IPS-15b (cell line): ENCODE data around the gene SUFU.

Source experiments
- H3K27me3 ChIP-seq: one replicate; pipeline ENCODE4 v1.6.1; 2013; ENCODE audit warnings: low read length; ENCODE audit not compliant: control insufficient read depth, insufficient read depth
- H3K36me3 ChIP-seq: one replicate; pipeline ENCODE4 v1.6.1; 2013; ENCODE audit warnings: low read length; ENCODE audit not compliant: control insufficient read depth, insufficient read depth
- H3K4me1 ChIP-seq: one replicate; pipeline ENCODE4 v1.6.1; 2013; ENCODE audit warnings: mild to moderate bottlenecking, low read length; ENCODE audit not compliant: control insufficient read depth, insufficient read depth
- H3K4me3 ChIP-seq: one replicate; pipeline ENCODE4 v1.5.1; 2013; ENCODE audit warnings: low read depth, low read length
- H3K9ac ChIP-seq: one replicate; pipeline ENCODE4 v1.6.1; 2013; ENCODE audit warnings: low read depth, mild to moderate bottlenecking, low read length
- H3K9me3 ChIP-seq: one replicate; pipeline ENCODE4 v1.6.1; 2013; ENCODE audit warnings: mild to moderate bottlenecking, low read length; ENCODE audit not compliant: control insufficient read depth, insufficient read depth

The SUFU gene

GRCh38 chr10:102467318-102467717 lies 36.5 kb upstream of the SUFU start:
- Histone ChIP-seq H3K9ac (no peak overlapping the region), H3K36me3 (peaks cover 14% of the 10 kb centered on the region), H3K9me3 (no peaks in the 10 kb centered on the region), H3K27me3 (no peaks in the 10 kb centered on the region), H3K4me3 (no peak overlapping the region), H3K4me1 (peaks cover 2% of the 10 kb centered on the region)

- H3K4me1 ChIP-seq: no peaks in the 10 kb centered on the region
- no peaks in the 10 kb centered on the region for H3K27me3 ChIP-seq
- H3K9ac ChIP-seq: no peak overlapping the region
- H3K9me3 ChIP-seq: no peaks in the 10 kb centered on the region
- H3K4me3 ChIP-seq: no peak overlapping the region
- H3K36me3 ChIP-seq: peaks cover 14% of the 10 kb centered on the region
Observed at GRCh38 chr10:102467971-102468438, 35.8 kb upstream of the SUFU start.

- no peak overlapping the region for H3K9ac ChIP-seq
- no peaks in the 10 kb centered on the region for H3K9me3 ChIP-seq
- no peaks in the 10 kb centered on the region for H3K4me1 ChIP-seq
- H3K36me3 ChIP-seq: peaks cover 17% of the 10 kb centered on the region
- no peaks in the 10 kb centered on the region for H3K27me3 ChIP-seq
- H3K4me3 ChIP-seq: no peak overlapping the region
Observed at GRCh38 chr10:102468683-102469082, 35.1 kb upstream of the SUFU start.

GRCh38 chr10:102470579-102471546 lies 32.9 kb upstream of the SUFU start:
- no peaks in the 10 kb centered on the region for H3K4me1 ChIP-seq
- H3K36me3 ChIP-seq: peaks cover 25% of the 10 kb centered on the region
- H3K4me3 ChIP-seq: no peak overlapping the region
- no peaks in the 10 kb centered on the region for H3K27me3 ChIP-seq
- H3K9me3 ChIP-seq: no peaks in the 10 kb centered on the region
- no peak overlapping the region for H3K9ac ChIP-seq

GRCh38 chr10:102473445-102474331 lies 30.1 kb upstream of the SUFU start:
- no peaks in the 10 kb centered on the region for H3K4me1 ChIP-seq
- H3K36me3 ChIP-seq: peaks cover 22% of the 10 kb centered on the region
- H3K9ac ChIP-seq: no peak overlapping the region
- H3K4me3 ChIP-seq: no peak overlapping the region
- H3K9me3 ChIP-seq: no peaks in the 10 kb centered on the region
- no peaks in the 10 kb centered on the region for H3K27me3 ChIP-seq

DNA sequence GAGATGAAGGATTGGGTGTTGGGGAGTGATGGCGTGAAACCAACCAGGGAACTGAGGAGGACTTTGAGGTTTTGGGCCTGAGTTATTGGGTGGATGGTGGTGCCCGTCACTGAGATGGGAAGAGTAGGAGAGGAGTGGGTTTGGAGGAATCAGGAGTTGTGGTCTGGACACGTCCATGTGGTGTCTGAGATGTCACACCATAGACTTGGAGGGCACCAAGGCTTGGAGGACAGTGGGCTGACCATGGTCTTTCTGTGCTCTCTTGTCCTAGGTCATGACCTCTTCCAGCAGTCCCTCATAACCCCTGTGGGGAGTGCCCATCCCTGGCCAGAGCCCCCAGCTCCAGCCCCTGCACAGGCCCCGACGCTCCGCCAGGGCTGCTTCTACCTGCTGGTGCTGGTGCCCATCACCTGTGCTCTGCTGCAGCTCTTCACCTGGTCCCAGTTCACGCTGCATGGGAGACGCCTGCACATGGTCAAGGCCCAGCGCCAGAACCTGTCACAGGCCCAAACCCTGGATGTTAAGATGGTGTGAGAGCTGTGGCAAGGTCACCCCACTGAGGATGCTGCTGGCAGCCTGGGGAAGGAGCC lies 28.2 kb upstream of the SUFU start:
- Histone ChIP-seq H3K9ac (no peak overlapping the region), H3K27me3 (no peaks in the 10 kb centered on the region), H3K4me3 (no peak overlapping the region), H3K4me1 (no peaks in the 10 kb centered on the region), H3K9me3 (no peaks in the 10 kb centered on the region), H3K36me3 (peaks cover 21% of the 10 kb centered on the region)

DNA sequence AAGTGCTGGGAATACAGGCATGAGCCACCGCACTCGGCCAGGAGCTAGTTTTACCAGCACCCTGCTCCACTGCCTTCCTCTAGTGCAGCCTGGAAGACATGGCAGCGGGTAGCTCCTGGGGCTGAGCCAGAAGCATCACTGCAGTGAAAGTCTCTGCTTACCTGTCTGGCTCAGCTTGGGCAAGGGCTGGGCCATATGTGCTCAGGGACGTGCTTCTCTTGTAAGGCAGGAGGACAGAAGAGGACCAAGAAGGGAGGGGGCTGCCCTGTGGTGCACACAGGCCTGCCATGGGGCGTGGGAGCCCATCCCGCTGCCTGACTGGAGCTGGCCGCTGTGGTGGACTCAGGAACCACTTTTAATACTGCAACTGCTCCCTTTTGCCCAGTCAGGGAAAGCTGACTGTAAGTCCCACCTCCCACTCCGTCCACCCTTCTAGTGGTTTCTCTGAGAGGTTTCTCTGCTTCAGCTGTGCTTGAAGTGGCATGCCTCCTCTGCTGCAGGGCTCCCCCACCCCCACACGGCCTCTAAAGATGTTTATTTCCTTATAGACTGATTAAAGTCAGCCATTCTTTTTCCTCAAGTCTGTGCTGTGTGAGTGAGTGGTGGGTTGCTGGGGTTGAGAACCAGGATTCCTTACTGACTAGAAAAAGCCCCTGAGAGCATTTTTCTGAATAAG lies 27.2 kb upstream of the SUFU start:
- no peaks in the 10 kb centered on the region for H3K27me3 ChIP-seq
- no peaks in the 10 kb centered on the region for H3K9me3 ChIP-seq
- H3K4me1 ChIP-seq: no peaks in the 10 kb centered on the region
- peaks cover 25% of the 10 kb centered on the region for H3K36me3 ChIP-seq
- H3K4me3 ChIP-seq: no peak overlapping the region
- no peak overlapping the region for H3K9ac ChIP-seq

GRCh38 chr10:102479651-102480050 lies 24.1 kb upstream of the SUFU start:
- peaks cover 38% of the 10 kb centered on the region for H3K36me3 ChIP-seq

GRCh38 chr10:102480396-102480795 lies 23.4 kb upstream of the SUFU start:
- Histone ChIP-seq H3K9ac (no peak overlapping the region), H3K36me3 (peaks cover 42% of the 10 kb centered on the region)

More at GRCh38 chr10:102479651-102480050, 24.1 kb upstream of the SUFU start:
- H3K4me3 ChIP-seq: no peak overlapping the region
- no peaks in the 10 kb centered on the region for H3K27me3 ChIP-seq
- no peaks in the 10 kb centered on the region for H3K9me3 ChIP-seq
- H3K4me1 ChIP-seq: no peaks in the 10 kb centered on the region
- no peak overlapping the region for H3K9ac ChIP-seq

GRCh38 chr10:102484021-102484420 lies 19.8 kb upstream of the SUFU start:
- Histone ChIP-seq H3K4me1 (no peaks in the 10 kb centered on the region), H3K36me3 (peaks cover 62% of the 10 kb centered on the region), H3K27me3 (no peaks in the 10 kb centered on the region), H3K9ac (no peak overlapping the region), H3K9me3 (no peaks in the 10 kb centered on the region), H3K4me3 (no peak overlapping the region)

More at GRCh38 chr10:102480396-102480795, 23.4 kb upstream of the SUFU start:
- Histone ChIP-seq H3K4me1 (no peaks in the 10 kb centered on the region), H3K9me3 (no peaks in the 10 kb centered on the region), H3K4me3 (no peak overlapping the region), H3K27me3 (no peaks in the 10 kb centered on the region)
